ENCODE measurements around the gene NUP93.
A peak's percentile ranks its signal among the peaks of the same experiment; 100 is the strongest.

The NUP93 gene

GRCh38 chr16:56848029-56848936 is 118.4 kb downstream of the NUP93 start:
- peaks cover 44% of the 10 kb centered on the region for H3K4me1 ChIP-seq (ENCODE audit: control insufficient read depth, insufficient read depth, low read length, poor library complexity, severe bottlenecking)
- H3K27ac ChIP-seq (ENCODE audit: low read depth, low read length, severe bottlenecking) = peak overlapping the region; percentile 62
- H3K4me3 ChIP-seq (ENCODE audit: extremely low read depth, insufficient read depth, low read length, poor library complexity, severe bottlenecking) = no peak overlapping the region
- peaks cover 8% of the 10 kb centered on the region for H3K9me3 ChIP-seq (ENCODE audit: control insufficient read depth, low read length)
- H3K36me3 ChIP-seq (ENCODE audit: control insufficient read depth, insufficient read depth, low read length) = peaks cover 31% of the 10 kb centered on the region
- WGBS, 2 experiments (ENCODE audit: insufficient coverage in 2 of 2) = 90 to 95% methylated on average over 10 of the region's 11 CpGs

GRCh38 chr16:56848955-56849689 is 119.2 kb downstream of the NUP93 start:
- Histone ChIP-seq H3K27ac (ENCODE audit: low read depth, low read length, severe bottlenecking) (peak overlapping the region; percentile 23), H3K4me1 (ENCODE audit: control insufficient read depth, insufficient read depth, low read length, poor library complexity, severe bottlenecking) (peaks cover 44% of the 10 kb centered on the region), H3K4me3 (ENCODE audit: extremely low read depth, insufficient read depth, low read length, poor library complexity, severe bottlenecking) (no peak overlapping the region), H3K36me3 (ENCODE audit: control insufficient read depth, insufficient read depth, low read length) (peaks cover 23% of the 10 kb centered on the region), H3K9me3 (ENCODE audit: control insufficient read depth, low read length) (peaks cover 8% of the 10 kb centered on the region)
- WGBS, 2 experiments (ENCODE audit: insufficient coverage in 2 of 2) = 78% methylated on average over 5 to 6 of the region's 7 CpGs

GRCh38 chr16:56849690-56850680 is 120.1 kb downstream of the NUP93 start:
- Histone ChIP-seq H3K9me3 (ENCODE audit: control insufficient read depth, low read length) (peaks cover 8% of the 10 kb centered on the region), H3K27ac (ENCODE audit: low read depth, low read length, severe bottlenecking) (peak overlapping the region; percentile 23), H3K4me1 (ENCODE audit: control insufficient read depth, insufficient read depth, low read length, poor library complexity, severe bottlenecking) (peaks cover 44% of the 10 kb centered on the region), H3K36me3 (ENCODE audit: control insufficient read depth, insufficient read depth, low read length) (peaks cover 15% of the 10 kb centered on the region), H3K4me3 (ENCODE audit: extremely low read depth, insufficient read depth, low read length, poor library complexity, severe bottlenecking) (no peak overlapping the region)
- WGBS, 2 experiments (ENCODE audit: insufficient coverage in 2 of 2) = 91 to 100% methylated on average over 6 to 8 of the region's 11 CpGs

GRCh38 chr16:56851671-56852400 is 121.9 kb downstream of the NUP93 start:
- peaks cover 44% of the 10 kb centered on the region for H3K4me1 ChIP-seq (ENCODE audit: control insufficient read depth, insufficient read depth, low read length, poor library complexity, severe bottlenecking)
- 68 to 69% methylated on average over 4 to 5 of the region's 8 CpGs for WGBS, 2 experiments (ENCODE audit: insufficient coverage in 2 of 2)
- H3K36me3 ChIP-seq (ENCODE audit: control insufficient read depth, insufficient read depth, low read length) = peaks cover under 1% of the 10 kb centered on the region
- H3K9me3 ChIP-seq (ENCODE audit: control insufficient read depth, low read length) = peaks cover 8% of the 10 kb centered on the region
- no peak overlapping the region for H3K4me3 ChIP-seq (ENCODE audit: extremely low read depth, insufficient read depth, low read length, poor library complexity, severe bottlenecking)
- H3K27ac ChIP-seq (ENCODE audit: low read depth, low read length, severe bottlenecking) = no peak overlapping the region

GRCh38 chr16:56852401-56852730 is 122.4 kb downstream of the NUP93 start:
- Histone ChIP-seq H3K4me1 (ENCODE audit: control insufficient read depth, insufficient read depth, low read length, poor library complexity, severe bottlenecking) (peaks cover 42% of the 10 kb centered on the region), H3K27ac (ENCODE audit: low read depth, low read length, severe bottlenecking) (no peak overlapping the region), H3K4me3 (ENCODE audit: extremely low read depth, insufficient read depth, low read length, poor library complexity, severe bottlenecking) (no peak overlapping the region), H3K36me3 (ENCODE audit: control insufficient read depth, insufficient read depth, low read length) (no peaks in the 10 kb centered on the region), H3K9me3 (ENCODE audit: control insufficient read depth, low read length) (peaks cover 8% of the 10 kb centered on the region)
- 79 to 86% methylated on average over 2 to 3 of the region's 3 CpGs for WGBS, 2 experiments (ENCODE audit: insufficient coverage in 2 of 2)

GRCh38 chr16:56852968-56853367 is 123.0 kb downstream of the NUP93 start:
- Histone ChIP-seq H3K9me3 (ENCODE audit: control insufficient read depth, low read length) (peaks cover 8% of the 10 kb centered on the region), H3K27ac (ENCODE audit: low read depth, low read length, severe bottlenecking) (no peak overlapping the region), H3K36me3 (ENCODE audit: control insufficient read depth, insufficient read depth, low read length) (no peaks in the 10 kb centered on the region), H3K4me1 (ENCODE audit: control insufficient read depth, insufficient read depth, low read length, poor library complexity, severe bottlenecking) (peaks cover 37% of the 10 kb centered on the region), H3K4me3 (ENCODE audit: extremely low read depth, insufficient read depth, low read length, poor library complexity, severe bottlenecking) (no peak overlapping the region)
- WGBS, 2 experiments (ENCODE audit: insufficient coverage in 2 of 2) = 97 to 100% methylated on average over 7 to 9 of the region's 11 CpGs

- H3K36me3 ChIP-seq (ENCODE audit: control insufficient read depth, insufficient read depth, low read length) = no peaks in the 10 kb centered on the region
- H3K4me1 ChIP-seq (ENCODE audit: control insufficient read depth, insufficient read depth, low read length, poor library complexity, severe bottlenecking) = peaks cover 18% of the 10 kb centered on the region
- H3K9me3 ChIP-seq (ENCODE audit: control insufficient read depth, low read length) = peaks cover 2% of the 10 kb centered on the region
- WGBS, 2 experiments (ENCODE audit: insufficient coverage in 2 of 2) = 94% methylated on average over 5 to 6 of the region's 6 CpGs
- H3K27ac ChIP-seq (ENCODE audit: low read depth, low read length, severe bottlenecking) = no peak overlapping the region
- H3K4me3 ChIP-seq (ENCODE audit: extremely low read depth, insufficient read depth, low read length, poor library complexity, severe bottlenecking) = no peak overlapping the region
Measured at GRCh38 chr16:56855201-56855600, 125.3 kb downstream of the NUP93 start.

GRCh38 chr16:56855946-56856345 is 126.0 kb downstream of the NUP93 start:
- 96% methylated on average over 3 of the region's 4 CpGs; no CpG with 5 or more reads in 1 of the 2 experiments for WGBS, 2 experiments (ENCODE audit: insufficient coverage in 2 of 2)
- H3K36me3 ChIP-seq (ENCODE audit: control insufficient read depth, insufficient read depth, low read length) = no peaks in the 10 kb centered on the region
- H3K4me1 ChIP-seq (ENCODE audit: control insufficient read depth, insufficient read depth, low read length, poor library complexity, severe bottlenecking) = peaks cover 19% of the 10 kb centered on the region
- H3K9me3 ChIP-seq (ENCODE audit: control insufficient read depth, low read length) = no peaks in the 10 kb centered on the region
- H3K27ac ChIP-seq (ENCODE audit: low read depth, low read length, severe bottlenecking) = no peak overlapping the region
- H3K4me3 ChIP-seq (ENCODE audit: extremely low read depth, insufficient read depth, low read length, poor library complexity, severe bottlenecking) = no peak overlapping the region

- Histone ChIP-seq H3K36me3 (ENCODE audit: control insufficient read depth, insufficient read depth, low read length) (no peaks in the 10 kb centered on the region), H3K4me1 (ENCODE audit: control insufficient read depth, insufficient read depth, low read length, poor library complexity, severe bottlenecking) (peaks cover 20% of the 10 kb centered on the region), H3K4me3 (ENCODE audit: extremely low read depth, insufficient read depth, low read length, poor library complexity, severe bottlenecking) (no peak overlapping the region), H3K9me3 (ENCODE audit: control insufficient read depth, low read length) (no peaks in the 10 kb centered on the region), H3K27ac (ENCODE audit: low read depth, low read length, severe bottlenecking) (no peak overlapping the region)
- WGBS, 2 experiments (ENCODE audit: insufficient coverage in 2 of 2) = 89 to 95% methylated on average over 2 to 3 of the region's 6 CpGs
Measured at GRCh38 chr16:56856876-56857447, 127.0 kb downstream of the NUP93 start.

All from mesodermal cell (in vitro differentiated cells).